Stimulated activated CD8-positive, alpha-beta memory T cell treated with anti-CD3 and anti-CD28 coated beads, Interleukin-12 subunit alpha, Interleukin-12 subunit beta, amount 100 ng/mL, for 24 hours (primary cell): Measurements from ENCODE around the gene MBTPS1.
"Not testable (repeated sequence)": the region's sequence is repeated elsewhere in the genome, so short reads cannot be mapped to it uniquely, and the experiment has no call there.

ENCODE experiments used
- DNase-seq: peaks from one replicate; pipeline ENCODE4 v3.0.0-alpha.2; 2020; ENCODE audit errors: extremely low read depth

Gene MBTPS1

GRCh38 chr16:84137287-84137686 is 20.5 kb upstream of the MBTPS1 start:
- no peak for DNase-seq

DNA sequence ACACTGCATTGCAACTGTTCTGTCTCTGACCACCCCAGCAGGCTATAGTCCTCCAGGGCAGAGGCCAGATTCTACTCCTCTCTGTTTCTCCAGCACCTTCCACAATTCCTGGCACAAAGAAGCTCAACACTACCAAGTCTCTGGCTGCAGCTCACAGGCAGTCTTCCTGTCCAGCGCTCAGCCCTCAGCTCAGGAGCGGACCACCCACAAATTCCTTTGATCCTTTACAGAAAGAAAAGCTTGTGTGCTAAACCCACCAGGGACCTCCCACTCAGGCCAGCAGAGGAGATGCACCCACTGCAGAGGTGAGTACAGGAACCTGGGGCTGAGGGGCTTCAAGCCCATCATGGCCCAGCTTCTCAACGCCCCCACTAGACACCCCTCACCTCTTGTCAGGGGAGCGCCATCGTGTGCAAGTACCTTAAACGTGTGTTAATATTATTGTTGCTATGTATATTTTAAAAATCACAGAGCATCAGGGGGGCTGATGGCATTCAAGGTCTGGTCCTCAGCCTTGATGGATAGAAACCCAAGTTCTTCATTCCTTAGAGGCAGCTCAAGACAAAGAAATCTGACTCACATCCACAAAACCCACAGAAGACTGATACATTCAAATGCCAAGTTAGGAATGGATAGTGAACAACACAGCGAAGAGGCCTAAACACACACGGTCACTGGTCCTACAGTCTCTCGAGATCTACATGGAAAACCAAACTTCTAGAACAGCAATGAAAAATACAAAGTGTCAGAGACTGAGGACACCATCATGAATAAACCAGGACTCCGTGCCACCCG is 19.8 kb upstream of the MBTPS1 start:
- no peak for DNase-seq

DNA sequence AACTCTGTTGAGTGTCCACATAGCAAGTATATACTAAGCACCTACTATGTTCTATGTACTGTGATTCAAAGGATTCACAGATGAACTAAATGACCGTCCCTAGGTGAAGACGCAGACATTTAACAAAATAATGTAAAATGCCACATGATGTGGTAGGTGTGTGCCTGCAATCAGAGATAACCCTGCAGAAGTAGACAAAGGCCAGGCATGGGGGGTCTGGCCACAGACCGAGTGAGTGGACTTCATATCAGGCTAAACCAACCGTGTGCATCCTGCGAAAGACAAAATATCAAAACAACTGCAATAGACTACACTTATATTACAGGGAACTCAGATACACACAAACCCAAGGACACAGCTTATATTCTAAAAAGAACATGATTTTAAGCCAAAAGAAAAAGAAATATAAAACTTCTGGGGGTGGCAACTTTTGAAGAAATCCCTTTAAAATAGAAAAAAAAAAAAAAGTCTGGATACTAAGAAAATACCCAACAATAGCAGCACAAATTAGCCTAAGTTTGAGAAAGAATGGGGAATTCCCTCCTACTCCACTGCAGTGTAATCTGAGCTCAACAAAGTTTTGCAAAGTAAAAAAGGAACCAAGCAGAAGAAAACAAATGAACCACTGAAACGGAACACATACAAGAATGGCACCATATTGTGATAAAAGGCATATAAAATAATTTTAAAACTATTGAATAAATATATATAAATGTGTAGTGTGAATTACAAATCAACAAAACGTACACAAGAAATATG is 16.0 kb upstream of the MBTPS1 start:
- DNase-seq = no peak

DNA sequence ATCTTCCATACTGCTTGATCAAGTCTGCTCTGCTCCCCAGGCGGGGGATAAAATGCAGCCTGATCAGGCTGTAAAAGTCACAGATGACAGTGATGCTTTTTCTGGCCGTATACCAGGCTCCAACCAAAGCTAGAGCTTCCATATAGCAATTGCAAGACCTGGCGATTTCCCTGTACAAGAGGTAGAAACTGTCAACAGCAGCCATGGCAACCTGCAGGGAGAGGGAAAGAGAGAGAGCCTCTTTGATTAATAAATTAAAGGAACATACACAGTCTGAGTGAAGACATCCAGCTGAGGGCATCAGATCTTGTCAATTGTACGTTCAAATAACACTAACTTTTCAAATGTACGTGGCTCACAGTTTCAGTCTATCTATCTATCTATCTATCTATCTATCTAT is 14.4 kb upstream of the MBTPS1 start:
- DNase-seq = no peak

- DNase-seq = no peak
Measured at GRCh38 chr16:84124257-84125073, 7.7 kb upstream of the MBTPS1 start.

- DNase-seq = no peak
Measured at GRCh38 chr16:84121007-84121406, 4.3 kb upstream of the MBTPS1 start.

DNA sequence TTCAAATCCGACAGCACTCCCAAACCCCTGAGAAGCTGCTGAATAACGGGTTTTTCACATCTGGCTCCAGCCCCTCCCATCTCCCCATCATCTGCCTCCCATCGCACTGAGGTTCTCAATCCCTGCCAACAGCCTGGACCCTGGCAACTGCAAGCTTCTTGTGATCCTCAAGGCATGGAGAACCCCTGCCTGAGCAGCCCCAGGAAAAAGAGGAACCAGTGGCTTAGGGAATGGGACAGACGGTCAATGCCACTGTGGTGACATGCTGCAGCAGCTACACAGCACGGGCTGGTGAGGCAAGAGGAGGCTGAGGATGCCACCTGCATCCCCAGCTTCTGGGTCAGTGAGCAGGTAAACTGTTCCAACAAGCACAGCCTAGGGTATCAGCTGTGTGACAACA is 3.3 kb upstream of the MBTPS1 start:
- no peak for DNase-seq

DNA sequence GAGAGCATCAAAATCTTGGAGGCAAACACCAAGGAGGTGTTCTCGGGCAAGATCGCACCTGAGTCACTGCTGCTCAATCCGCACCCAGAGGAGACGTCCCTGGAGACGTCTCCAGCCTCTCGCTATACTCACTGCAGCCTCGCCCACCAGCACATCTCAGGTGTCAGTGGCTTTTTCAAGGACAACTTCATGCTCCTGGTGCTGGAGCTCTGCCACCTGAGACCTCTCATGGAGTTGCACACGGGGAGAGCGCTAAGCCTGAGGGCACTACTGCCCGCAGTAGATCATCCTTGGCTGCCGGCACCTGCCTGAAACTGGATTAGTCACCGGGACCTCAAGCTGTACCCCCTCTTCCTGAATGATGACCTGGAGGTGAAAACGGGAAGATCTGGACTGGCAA is 2.6 kb upstream of the MBTPS1 start:
- DNase-seq = no peak

DNA sequence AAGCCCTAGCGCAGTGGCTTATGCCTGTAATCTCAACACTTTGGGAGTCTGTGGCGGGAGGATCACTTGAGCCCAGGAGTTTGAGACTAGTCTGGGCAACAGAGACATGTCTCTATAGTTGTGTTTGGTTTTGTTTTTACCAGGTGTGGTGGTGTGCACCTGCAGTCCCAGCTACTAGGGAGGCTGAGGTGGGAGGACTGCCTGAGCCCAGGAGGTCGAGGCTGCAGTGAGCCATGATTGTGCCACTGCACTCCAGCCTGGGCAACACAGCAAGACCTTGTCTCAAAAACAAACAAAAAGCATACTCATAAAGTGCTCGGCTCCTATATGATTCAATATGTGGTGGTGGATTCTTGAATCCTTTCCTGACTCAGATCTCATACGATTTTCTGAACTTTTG is 1.6 kb upstream of the MBTPS1 start:
- DNase-seq = not testable (repeated sequence)

GRCh38 chr16:84117494-84117843 is 727 bp upstream of the MBTPS1 start:
- no peak for DNase-seq

- no peak for DNase-seq
Measured at GRCh38 chr16:84115919-84116719, 623 bp downstream of the MBTPS1 start.

DNA sequence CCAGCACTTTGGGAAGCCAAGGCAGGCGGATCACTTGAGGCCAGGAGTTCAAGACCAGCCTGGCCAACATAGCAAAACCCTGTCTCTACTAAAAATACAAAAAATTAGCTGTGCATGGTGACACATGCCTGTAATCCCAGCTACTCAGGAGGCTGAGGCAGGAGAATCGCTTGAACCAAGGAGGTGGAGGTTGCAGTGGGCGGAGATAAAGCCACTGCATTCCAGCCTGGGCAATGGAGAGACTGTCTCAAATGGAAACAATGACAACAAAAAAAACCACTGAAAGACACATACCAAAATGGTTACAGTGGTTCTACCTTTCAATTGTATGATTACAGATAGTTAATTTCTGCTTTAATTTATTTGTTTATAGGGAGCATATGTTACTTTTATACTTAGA is 4.8 kb downstream of the MBTPS1 start:
- DNase-seq = not testable (repeated sequence)

DNA sequence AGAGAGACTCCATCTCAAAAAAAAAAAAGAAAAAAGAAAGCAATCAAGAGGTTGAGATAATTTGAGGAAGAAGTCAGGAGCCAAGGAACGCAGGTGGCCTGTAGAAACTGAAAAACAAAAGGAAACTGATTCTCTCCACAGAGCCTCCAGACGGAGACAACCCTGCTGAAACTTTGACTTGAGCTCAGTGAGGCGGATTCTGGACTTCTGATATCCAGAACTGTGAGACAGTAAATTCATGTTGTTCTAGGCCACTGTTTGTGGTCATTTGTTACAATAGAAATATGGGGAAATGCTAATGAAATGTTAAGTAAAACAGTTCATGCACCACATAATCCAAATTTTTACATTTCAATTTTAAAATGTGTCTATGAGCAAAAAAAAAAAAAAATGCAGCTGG is 5.2 kb downstream of the MBTPS1 start:
- DNase-seq = no peak

GRCh38 chr16:84110527-84110926 is 6.2 kb downstream of the MBTPS1 start:
- no peak for DNase-seq

GRCh38 chr16:84109598-84110335 is 7.0 kb downstream of the MBTPS1 start:
- DNase-seq = no peak

- DNase-seq = no peak
Measured at GRCh38 chr16:84107921-84108320, 8.8 kb downstream of the MBTPS1 start.

DNA sequence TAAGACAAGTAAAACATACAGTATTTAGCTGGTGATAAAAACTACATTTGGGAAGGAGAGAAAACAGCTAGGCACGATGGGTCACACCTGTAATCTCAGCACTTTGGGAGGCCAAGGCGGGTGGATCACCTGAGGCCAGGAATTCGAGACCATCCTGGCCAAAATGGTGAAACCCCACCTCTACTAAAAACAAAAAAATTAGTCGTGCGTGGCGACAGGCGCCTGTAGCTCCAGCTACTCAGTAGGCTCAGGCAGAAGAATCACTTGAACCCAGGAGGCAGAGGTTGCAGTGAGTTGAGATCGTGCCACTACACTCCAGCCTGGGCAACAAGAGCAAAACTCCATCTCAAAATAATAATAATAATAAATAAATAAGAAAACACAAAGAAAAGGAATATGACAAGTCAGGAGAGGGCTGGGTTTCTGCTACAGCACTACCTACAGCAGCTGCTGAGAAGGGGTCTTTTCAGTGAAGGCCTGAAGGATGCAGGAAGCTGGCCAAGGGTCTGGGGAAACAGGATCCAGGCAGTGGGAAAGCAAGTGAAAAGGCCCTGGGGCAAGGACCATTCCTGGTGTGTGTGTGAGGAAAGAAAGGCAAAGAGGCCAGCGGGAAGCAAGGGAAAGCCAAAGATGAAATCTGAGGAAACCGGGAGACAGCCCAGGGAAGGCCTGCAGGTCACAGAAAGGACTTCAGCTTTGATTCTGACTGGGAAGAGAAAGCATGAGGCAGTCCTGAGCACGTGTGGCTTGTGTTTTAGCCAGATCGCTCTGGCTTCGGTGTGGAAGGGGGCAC is 10.6 kb downstream of the MBTPS1 start:
- no peak for DNase-seq

GRCh38 chr16:84105301-84105815 is 11.4 kb downstream of the MBTPS1 start:
- no peak for DNase-seq

DNA sequence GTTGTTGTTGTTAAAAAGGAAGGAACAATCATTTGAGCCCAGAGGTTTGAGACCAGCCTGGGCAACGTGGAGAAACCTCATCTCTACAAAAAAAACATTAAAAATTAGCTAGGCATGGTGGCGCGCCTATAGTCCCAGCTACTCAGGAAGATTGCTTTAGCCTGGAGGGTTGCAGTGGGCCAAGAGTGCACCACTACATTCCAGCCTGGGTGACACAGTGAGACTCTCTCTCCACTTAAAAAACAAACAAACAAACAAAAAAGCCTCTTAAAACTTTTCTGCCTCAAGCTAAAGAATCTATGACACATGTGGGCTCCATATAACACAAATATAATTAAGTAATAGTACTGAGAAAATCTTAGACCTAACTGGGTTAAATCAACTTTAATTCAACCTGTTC is 12.5 kb downstream of the MBTPS1 start:
- DNase-seq = no peak

GRCh38 chr16:84103678-84104077 is 13.1 kb downstream of the MBTPS1 start:
- no peak for DNase-seq
